ENCODE data around the gene PRKRIP1. TPM values are rescaled to one million over a fixed set of nuclear protein-coding genes. Genes with fewer than 3 reads are reported as not detected.

Gene PRKRIP1
- total RNA-seq, 1 experiment from 2014 or later: 38.8 TPM

GRCh38 chr7:102466097-102466496, 69.9 kb downstream of the PRKRIP1 start:
- Histone ChIP-seq H4K5ac (ENCODE audit: insufficient read length, low read depth, low read length) (no peak overlapping the region), H3K23me2 (ENCODE audit: insufficient read length, low read depth, low read length, poor library complexity, severe bottlenecking) (peaks cover 6% of the 10 kb centered on the region), H2BK20ac (ENCODE audit: low read depth, low read length, poor library complexity, severe bottlenecking) (no peak overlapping the region), H3K23ac (ENCODE audit: insufficient read length, low read depth, low read length) (no peak overlapping the region), H3K4ac (ENCODE audit: low read depth, low read length) (no peak overlapping the region), H3K79me1 (ENCODE audit: insufficient read depth, low read depth, low read length, poor library complexity, severe bottlenecking) (peaks cover 2% of the 10 kb centered on the region), H4K20me1 (ENCODE audit: control insufficient read depth, insufficient read depth, insufficient read length) (no peaks in the 10 kb centered on the region), H3K4me1 (ENCODE audit: insufficient read depth, low read length) (no peaks in the 10 kb centered on the region), H3K9ac (ENCODE audit: extremely low read depth, insufficient read length, low read length) (no peak overlapping the region), H4K91ac (ENCODE audit: insufficient read length, low read depth, low read length) (no peak overlapping the region), H2AFZ (ENCODE audit: low read length) (no peak overlapping the region), H2AK5ac (ENCODE audit: insufficient read length, low read length) (no peak overlapping the region), H3K79me2 (ENCODE audit: insufficient read depth, low read length) (no peaks in the 10 kb centered on the region), H3K9me3 (ENCODE audit: control insufficient read depth, low read depth, low read length) (no peaks in the 10 kb centered on the region), H3K14ac (ENCODE audit: insufficient read depth, low read length) (no peak overlapping the region), H4K8ac (replicated peaks; ENCODE audit: insufficient read length, low read depth, low read length) (no peak overlapping the region), H2BK12ac (ENCODE audit: insufficient read length, low read depth, low read length) (no peak overlapping the region), H3T11ph (ENCODE audit: low read length) (no peak overlapping the region), H2BK5ac (ENCODE audit: insufficient read length, low read length) (no peak overlapping the region), H3K18ac (ENCODE audit: insufficient read length, low read depth, low read length) (no peak overlapping the region), H3K56ac (ENCODE audit: insufficient read length, low read depth, low read length) (no peak overlapping the region), H3K27me3 (ENCODE audit: insufficient read depth, low read length) (no peaks in the 10 kb centered on the region), H3K27ac (ENCODE audit: insufficient read length, low read depth, low read length) (no peak overlapping the region), H2BK120ac (ENCODE audit: low read depth, low read length, poor library complexity, severe bottlenecking) (no peak overlapping the region), H3K4me2 (ENCODE audit: insufficient read depth, insufficient read length, low read length) (no peak overlapping the region), H2BK15ac (ENCODE audit: low read depth, low read length) (no peak overlapping the region)
- peak overlapping the region; percentile 96 to 98 for H3K4me3 Mint-ChIP-seq
- H3K9me3 Mint-ChIP-seq: no peaks in the 10 kb centered on the region
- H3K27ac Mint-ChIP-seq: no peak overlapping the region
- H3K36me3 Mint-ChIP-seq (ENCODE audit: insufficient read depth in 1 of 3, low read depth in 3 of 3): peaks cover 12 to 28% (median 23%) of the 10 kb centered on the region in 3 experiments; a peak in 6 of 7 replicates
- WGBS (ENCODE audit: extremely low coverage, insufficient read length, low lambda C conversion rate): no CpG with 5 or more reads among the region's 7 CpGs
- TF ChIP-seq, protein P1, sequence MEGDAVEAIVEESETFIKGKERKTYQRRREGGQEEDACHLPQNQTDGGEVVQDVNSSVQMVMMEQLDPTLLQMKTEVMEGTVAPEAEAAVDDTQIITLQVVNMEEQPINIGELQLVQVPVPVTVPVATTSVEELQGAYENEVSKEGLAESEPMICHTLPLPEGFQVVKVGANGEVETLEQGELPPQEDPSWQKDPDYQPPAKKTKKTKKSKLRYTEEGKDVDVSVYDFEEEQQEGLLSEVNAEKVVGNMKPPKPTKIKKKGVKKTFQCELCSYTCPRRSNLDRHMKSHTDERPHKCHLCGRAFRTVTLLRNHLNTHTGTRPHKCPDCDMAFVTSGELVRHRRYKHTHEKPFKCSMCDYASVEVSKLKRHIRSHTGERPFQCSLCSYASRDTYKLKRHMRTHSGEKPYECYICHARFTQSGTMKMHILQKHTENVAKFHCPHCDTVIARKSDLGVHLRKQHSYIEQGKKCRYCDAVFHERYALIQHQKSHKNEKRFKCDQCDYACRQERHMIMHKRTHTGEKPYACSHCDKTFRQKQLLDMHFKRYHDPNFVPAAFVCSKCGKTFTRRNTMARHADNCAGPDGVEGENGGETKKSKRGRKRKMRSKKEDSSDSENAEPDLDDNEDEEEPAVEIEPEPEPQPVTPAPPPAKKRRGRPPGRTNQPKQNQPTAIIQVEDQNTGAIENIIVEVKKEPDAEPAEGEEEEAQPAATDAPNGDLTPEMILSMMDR (conservative IDR thresholded peaks at IDR 0.05): no peak
- no peak for DNase-seq
- peaks cover 11 to 13% of the 10 kb centered on the region in 2 experiments; a peak in 3 of 4 replicates for H3K4me1 Mint-ChIP-seq
- peaks cover 2% of the 10 kb centered on the region; the same call in 1 of the 2 replicates for H3K27me3 Mint-ChIP-seq (ENCODE audit: low read depth)

All from H9 (cell line).